ENCODE measurements around the gene PXDN. TPM values are rescaled to one million over a fixed set of nuclear protein-coding genes. Genes with fewer than 3 reads are reported as not detected.

PXDN gene
- total and polyA plus RNA-seq, 2 donors (not counting 3 experiments of a cell fraction or from before 2014, with no cell fraction given), result 231 to 308 TPM

DNA sequence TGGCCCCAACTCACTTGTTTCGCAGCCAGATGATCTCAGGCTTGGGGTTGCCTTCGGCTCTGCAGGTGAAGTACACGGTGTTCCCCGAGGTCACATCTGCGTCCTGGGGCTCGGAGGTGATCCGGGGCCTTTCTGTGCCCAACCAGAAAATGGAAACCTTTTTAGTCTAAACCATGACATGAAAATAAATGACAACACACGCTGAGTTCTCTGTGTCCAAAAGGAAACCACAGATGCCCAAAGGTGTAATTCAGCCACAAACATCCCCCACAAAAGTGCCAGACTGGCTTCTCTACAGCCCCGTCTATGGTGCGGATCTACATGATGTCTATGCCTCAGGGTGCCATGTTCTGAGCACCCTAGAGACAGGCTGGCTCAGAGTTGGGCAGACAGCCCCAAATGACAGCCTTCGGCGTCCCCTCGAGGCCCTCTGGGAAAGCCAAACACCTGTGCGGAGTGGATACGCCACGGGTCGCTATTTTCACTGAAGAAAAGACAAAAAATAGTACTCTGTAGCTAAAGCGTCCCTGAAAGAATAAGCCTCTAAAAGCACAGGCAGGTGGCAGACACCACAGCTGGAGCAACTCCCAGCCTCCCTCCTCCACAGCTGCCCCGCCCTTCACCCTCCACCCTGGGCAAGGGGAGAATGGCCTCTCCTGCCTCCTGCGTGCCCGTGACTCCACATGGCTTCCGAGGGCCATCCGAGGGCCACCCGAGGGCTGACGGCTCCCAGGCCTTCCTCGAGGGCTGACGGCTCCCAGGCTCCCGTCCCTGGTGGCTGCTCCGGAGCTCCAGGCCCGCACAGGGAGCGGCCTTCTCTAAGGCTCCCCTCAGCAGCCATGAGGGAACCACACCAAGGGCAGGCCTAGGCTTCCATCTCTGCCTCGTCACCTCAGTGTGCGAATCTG is 67.1 kb downstream of the PXDN start:
- TF ChIP-seq EZH2 (IDR thresholded peaks at IDR 0.05; ENCODE audit: borderline replicate concordance, low read depth, low read length, severe bottlenecking) (no peak), POLR2A (IDR thresholded peaks at IDR 0.05; ENCODE audit: low read depth, low read length) (no peak), FOS (IDR thresholded peaks at IDR 0.05; ENCODE audit: borderline replicate concordance, insufficient read depth, low read length) (no peak), JUN (IDR thresholded peaks at IDR 0.05; ENCODE audit: borderline replicate concordance, insufficient read depth, insufficient read length, low read depth) (no peak), MYC (IDR thresholded peaks at IDR 0.05; ENCODE audit: low read depth, low read length) (no peak), GATA2 (IDR thresholded peaks at IDR 0.05; ENCODE audit: insufficient read depth, insufficient read length, low read depth, low read length) (no peak), POLR2AphosphoS5 (IDR thresholded peaks at IDR 0.05; ENCODE audit: insufficient read depth, low read depth, low read length) (no peak)
- TF ChIP-seq, protein P1, sequence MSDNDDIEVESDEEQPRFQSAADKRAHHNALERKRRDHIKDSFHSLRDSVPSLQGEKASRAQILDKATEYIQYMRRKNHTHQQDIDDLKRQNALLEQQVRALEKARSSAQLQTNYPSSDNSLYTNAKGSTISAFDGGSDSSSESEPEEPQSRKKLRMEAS (IDR thresholded peaks at IDR 0.05; ENCODE audit: insufficient read depth, insufficient read length), result no peak
- TF ChIP-seq, protein P2, sequence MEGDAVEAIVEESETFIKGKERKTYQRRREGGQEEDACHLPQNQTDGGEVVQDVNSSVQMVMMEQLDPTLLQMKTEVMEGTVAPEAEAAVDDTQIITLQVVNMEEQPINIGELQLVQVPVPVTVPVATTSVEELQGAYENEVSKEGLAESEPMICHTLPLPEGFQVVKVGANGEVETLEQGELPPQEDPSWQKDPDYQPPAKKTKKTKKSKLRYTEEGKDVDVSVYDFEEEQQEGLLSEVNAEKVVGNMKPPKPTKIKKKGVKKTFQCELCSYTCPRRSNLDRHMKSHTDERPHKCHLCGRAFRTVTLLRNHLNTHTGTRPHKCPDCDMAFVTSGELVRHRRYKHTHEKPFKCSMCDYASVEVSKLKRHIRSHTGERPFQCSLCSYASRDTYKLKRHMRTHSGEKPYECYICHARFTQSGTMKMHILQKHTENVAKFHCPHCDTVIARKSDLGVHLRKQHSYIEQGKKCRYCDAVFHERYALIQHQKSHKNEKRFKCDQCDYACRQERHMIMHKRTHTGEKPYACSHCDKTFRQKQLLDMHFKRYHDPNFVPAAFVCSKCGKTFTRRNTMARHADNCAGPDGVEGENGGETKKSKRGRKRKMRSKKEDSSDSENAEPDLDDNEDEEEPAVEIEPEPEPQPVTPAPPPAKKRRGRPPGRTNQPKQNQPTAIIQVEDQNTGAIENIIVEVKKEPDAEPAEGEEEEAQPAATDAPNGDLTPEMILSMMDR (IDR thresholded peaks at IDR 0.05; ENCODE audit: extremely low read depth in 1 of 2, insufficient read depth in 1 of 2, low read depth in 1 of 2, low read length in 2 of 2), result no peak
- intact Hi-C loops (cut with micrococcal nuclease) (no loop called here), dilution Hi-C loops (cut with MboI; ENCODE audit: extremely low pct_ligation_motif_present, low sequenced_read_pairs) (no loop called here)
- no peak overlapping the region for H3K27ac ChIP-seq (ENCODE audit: insufficient read depth, low read depth, low read length)
- H3K9me3 ChIP-seq (replicated peaks; ENCODE audit: control insufficient read depth, insufficient read depth, low read length), result no peaks in the 10 kb centered on the region
- H3K27me3 ChIP-seq (ENCODE audit: control insufficient read depth in 2 of 2, insufficient read depth in 2 of 2, low read length in 2 of 2), result no peaks in the 10 kb centered on the region
- BruUV-seq (replicated peaks), result no TSS peak
- H3K4me1 ChIP-seq (ENCODE audit: control insufficient read depth, extremely low read depth, insufficient read depth, low read length), result no peaks in the 10 kb centered on the region
- H3K9ac ChIP-seq (replicated peaks; ENCODE audit: extremely low read depth, insufficient read depth, low read length), result no peak overlapping the region
- no peak overlapping the region for H3K4me2 ChIP-seq (ENCODE audit: insufficient read depth, low read length)
- no peak overlapping the region for H3K4me3 ChIP-seq (replicated peaks in 1 of 3; ENCODE audit: insufficient read depth in 1 of 3, low read depth in 1 of 3, low read length in 3 of 3)
- no peak overlapping the region for H2AFZ ChIP-seq (ENCODE audit: low read depth, low read length)
- CTCF ChIA-PET, result no interaction called here
- DNase-seq (ENCODE audit: low read depth, low spot score) (no peak), FAIRE-seq (no peak)
- H3K36me3 ChIP-seq (ENCODE audit: control insufficient read depth in 2 of 2, extremely low read depth in 1 of 2, insufficient read depth in 2 of 2, low read length in 2 of 2), result peaks cover 10 to 50% of the 10 kb centered on the region in 2 experiments
- H3K79me2 ChIP-seq (ENCODE audit: control insufficient read depth, insufficient read depth, low read length), result no peaks in the 10 kb centered on the region
- H3K9me1 ChIP-seq (replicated peaks; ENCODE audit: control insufficient read depth, extremely low read depth, insufficient read depth, low read length), result no peaks in the 10 kb centered on the region
- H4K20me1 ChIP-seq (replicated peaks; ENCODE audit: control insufficient read depth, extremely low read depth, insufficient read depth, low read length), result no peaks in the 10 kb centered on the region
- POLR2A ChIA-PET, result no interaction called here
